Activated CD8-positive, alpha-beta memory T cell treated with anti-CD3 and anti-CD28 coated beads, Interleukin-2, amount 50 U/mL, for 4 hours (primary cell): Measurements from ENCODE around the gene CDKN2C.
"Not testable (repeated sequence)": the region's sequence is repeated elsewhere in the genome, so short reads cannot be mapped to it uniquely, and the experiment has no call there.

Experiments
- DNase-seq: peaks from one replicate; pipeline ENCODE4 v3.0.0-alpha.2; 2020

The CDKN2C gene

GRCh38 chr1:50981741-50982140, 11.7 kb downstream of the CDKN2C start:
- DNase-seq: no peak

GRCh38 chr1:50982611-50983010, 12.6 kb downstream of the CDKN2C start:
- DNase-seq: no peak

GRCh38 chr1:50983219-50983802, 13.3 kb downstream of the CDKN2C start:
- DNase-seq: no peak

GRCh38 chr1:50985094-50985493, 15.0 kb downstream of the CDKN2C start:
- DNase-seq: no peak

- DNase-seq: no peak
Measured at GRCh38 chr1:50986653-50987052, 16.6 kb downstream of the CDKN2C start.

GRCh38 chr1:50989694-50990093, 19.6 kb downstream of the CDKN2C start:
- no peak for DNase-seq

- no peak for DNase-seq
Measured at GRCh38 chr1:50992532-50993318, 22.7 kb downstream of the CDKN2C start.

GRCh38 chr1:50993645-50994044, 23.6 kb downstream of the CDKN2C start:
- DNase-seq: no peak

GRCh38 chr1:50994997-50995396, 25.0 kb downstream of the CDKN2C start:
- no peak for DNase-seq

- no peak for DNase-seq
Measured at GRCh38 chr1:50995651-50996050, 25.6 kb downstream of the CDKN2C start.

GRCh38 chr1:50996083-50996482, 26.0 kb downstream of the CDKN2C start:
- no peak for DNase-seq

- not testable (repeated sequence) for DNase-seq
Measured at GRCh38 chr1:50999375-50999774, 29.3 kb downstream of the CDKN2C start.

- no peak for DNase-seq
Measured at GRCh38 chr1:51000160-51000559, 30.1 kb downstream of the CDKN2C start.

GRCh38 chr1:51000651-51001050, 30.6 kb downstream of the CDKN2C start:
- no peak for DNase-seq

GRCh38 chr1:51002516-51002915, 32.5 kb downstream of the CDKN2C start:
- no peak for DNase-seq

GRCh38 chr1:51005549-51005948, 35.5 kb downstream of the CDKN2C start:
- DNase-seq: not testable (repeated sequence)

GRCh38 chr1:51009381-51009780, 39.3 kb downstream of the CDKN2C start:
- no peak for DNase-seq

- DNase-seq: no peak
Measured at GRCh38 chr1:51014878-51015277, 44.8 kb downstream of the CDKN2C start.

- no peak for DNase-seq
Measured at GRCh38 chr1:51019811-51020210, 49.8 kb downstream of the CDKN2C start.
